HepG2 (cell line): ENCODE data around the gene PRXL2B. TPM values are rescaled to one million over a fixed set of nuclear protein-coding genes. Genes with fewer than 3 reads are reported as not detected.

Source experiments
- GFI1 ChIP-seq: sonication (generic); formaldehyde crosslinking; IDR thresholded peaks from 2 replicates; pipeline ENCODE4 v1.5.0; 2020; ENCODE audit warnings: missing genetic modification reagents, mild to moderate bottlenecking, borderline replicate concordance
- GLI4 ChIP-seq: sonication (generic); formaldehyde crosslinking; IDR thresholded peaks from 2 replicates; pipeline ENCODE4 v1.5.1; 2020; ENCODE audit warnings: missing genetic modification reagents, mild to moderate bottlenecking, moderate library complexity, borderline replicate concordance
- KLF13 ChIP-seq: sonication (generic); formaldehyde crosslinking; IDR thresholded peaks from 2 replicates; pipeline ENCODE4 v1.4.0; 2020; ENCODE audit warnings: mild to moderate bottlenecking, missing genetic modification reagents
- MIXL1 ChIP-seq: IDR thresholded peaks from 2 replicates; pipeline ENCODE4 v1.6.1; 2016
- MTA3 ChIP-seq: sonication (generic); formaldehyde crosslinking; IDR thresholded peaks from 2 replicates; pipeline ENCODE4 v1.4.0; 2020; ENCODE audit warnings: missing genetic modification reagents
- NCOA5 ChIP-seq: sonication (generic); formaldehyde crosslinking; IDR thresholded peaks from 2 replicates; pipeline ENCODE4 v1.4.0; 2020; ENCODE audit warnings: missing genetic modification reagents
- SCMH1 ChIP-seq: sonication (generic); formaldehyde crosslinking; IDR thresholded peaks from 2 replicates; pipeline ENCODE4 v1.9.0; 2021; ENCODE audit warnings: missing genetic modification reagents, mild to moderate bottlenecking, borderline replicate concordance
- SP140L ChIP-seq: sonication (generic); formaldehyde crosslinking; IDR thresholded peaks from 2 replicates; pipeline ENCODE4 v1.4.0; 2020; ENCODE audit warnings: missing genetic modification reagents, borderline replicate concordance
- TAF15 ChIP-seq: fragments of 200-400 bp; formaldehyde crosslinking; IDR thresholded peaks from one replicate; pipeline ENCODE4 v1.6.1; 2018; ENCODE audit warnings: mild to moderate bottlenecking, low read depth, low read length; ENCODE audit not compliant: poor library complexity, severe bottlenecking
- YY1 ChIP-seq: IDR thresholded peaks from 2 replicates; pipeline ENCODE4 v1.6.1; 2011; ENCODE audit warnings: low read length, low read depth, moderate library complexity, mild to moderate bottlenecking; ENCODE audit not compliant: insufficient read depth, insufficient replicate concordance
- ZBTB21 ChIP-seq: sonication (generic); formaldehyde crosslinking; IDR thresholded peaks from 2 replicates; pipeline ENCODE4 v1.4.0; 2020; ENCODE audit warnings: missing genetic modification reagents
- ZNF484 ChIP-seq: sonication (generic); formaldehyde crosslinking; IDR thresholded peaks from 2 replicates; pipeline ENCODE4 v1.5.1; 2020; ENCODE audit warnings: mild to moderate bottlenecking, low read depth, missing genetic modification reagents, borderline replicate concordance
- ZNF563 ChIP-seq: sonication (generic); formaldehyde crosslinking; IDR thresholded peaks from 2 replicates; pipeline ENCODE4 v1.8.0; 2022; ENCODE audit warnings: mild to moderate bottlenecking, moderate library complexity, missing genetic modification reagents
- ZNF780A ChIP-seq: sonication (generic); formaldehyde crosslinking; IDR thresholded peaks from 2 replicates; pipeline ENCODE4 v1.8.0; 2022; ENCODE audit warnings: mild to moderate bottlenecking, missing genetic modification reagents, moderate library complexity
- ZSCAN20 ChIP-seq: sonication (generic); formaldehyde crosslinking; IDR thresholded peaks from 2 replicates; pipeline ENCODE4 v1.4.0; 2020; ENCODE audit warnings: missing genetic modification reagents, mild to moderate bottlenecking, borderline replicate concordance
- polyA plus RNA-seq, 8 experiments: library from polyadenylated mRNA; depleted of rRNA in 3 of 8; stranded (reverse) in 7 of 8; unstranded in 1 of 8; fragments of >200 nt; fragmentation: Illumina TruSeq in 4 of 8; extraction: Trizol in 4 of 8; gene quantifications; 2 replicates each; pipeline versions ENCODE4 v1.2.1 to v1.2.3, GENCODE V29; 2011 to 2016; ENCODE audit warnings: low read depth in 4 of 8, missing spikeins in 1 of 8, mixed read lengths in 1 of 8; ENCODE audit not compliant: insufficient read depth in 1 of 8
- total RNA-seq, 5 experiments: library from RNA; depleted of rRNA; stranded (reverse); fragments of >200 nt; fragmentation: Illumina TruSeq; extraction: Trizol; gene quantifications; 2 replicates each; pipeline ENCODE4 v1.2.3, GENCODE V29; 2016; ENCODE audit warnings: low read depth in 1 of 5
- TF ChIP-seq, protein P1 (sequence below): sonication (generic); formaldehyde crosslinking; IDR thresholded peaks from 2 replicates; pipeline ENCODE4 v1.4.0; 2020; ENCODE audit warnings: missing genetic modification reagents
- TF ChIP-seq, protein P2 (sequence below): sonication (generic); formaldehyde crosslinking; IDR thresholded peaks from 2 replicates; pipeline ENCODE4 v1.4.0; 2020; ENCODE audit warnings: missing genetic modification reagents
- TF ChIP-seq, protein P3 (sequence below): sonication (generic); formaldehyde crosslinking; IDR thresholded peaks from 2 replicates; pipeline ENCODE4 v1.4.0; 2020; ENCODE audit warnings: missing genetic modification reagents, borderline replicate concordance
- TF ChIP-seq, protein P4 (sequence below): sonication (generic); formaldehyde crosslinking; IDR thresholded peaks from 2 replicates; pipeline ENCODE4 v1.5.0; 2020; ENCODE audit warnings: mild to moderate bottlenecking, missing genetic modification reagents, moderate library complexity

Gene PRXL2B
- total and polyA plus RNA-seq, 2 of the 13 experiments (the other 11 are each of a cell fraction or from before 2014, with no cell fraction given), result 16.8 to 22.1 TPM

DNA sequence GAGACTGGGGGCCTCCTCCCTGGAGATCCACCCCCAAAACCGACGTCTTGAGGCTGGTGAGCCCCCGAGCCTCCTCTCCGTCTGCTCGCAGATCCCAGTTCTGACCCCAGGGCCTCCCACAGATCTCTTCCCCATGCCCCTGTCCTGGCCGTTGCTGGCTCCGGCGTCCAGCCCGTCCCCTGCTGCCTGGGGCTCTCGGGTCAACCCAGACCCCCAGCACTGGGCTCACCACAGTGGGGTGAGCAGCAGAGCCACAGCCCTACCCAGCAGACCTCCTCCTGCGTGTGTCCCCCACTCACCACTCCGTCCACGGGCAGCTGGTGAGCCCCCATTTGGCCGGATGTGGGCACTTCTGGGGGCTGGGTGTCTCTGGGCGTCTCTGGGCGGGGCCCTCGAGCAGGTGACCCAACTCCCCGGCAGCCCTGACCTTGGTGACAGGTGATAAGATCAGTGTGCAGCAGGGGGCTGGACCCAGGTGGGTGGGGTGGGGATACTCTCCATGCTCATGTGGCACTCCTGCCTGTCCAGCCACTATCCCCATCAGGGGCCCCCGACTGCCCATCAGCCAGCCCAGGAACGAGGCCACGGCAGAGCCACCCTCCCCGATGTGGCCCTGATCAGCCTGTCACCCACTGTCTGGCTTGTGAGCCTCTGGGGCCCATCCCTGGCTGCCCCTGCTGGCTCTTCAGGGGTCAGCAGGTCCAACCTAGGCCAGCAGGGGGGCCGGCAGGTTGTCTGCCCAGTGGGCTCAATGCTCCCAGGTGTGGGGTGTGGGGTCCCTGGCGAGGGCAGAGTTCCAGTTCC lies 29.7 kb upstream of the PRXL2B start (continued):
- TF ChIP-seq ZSCAN20 (CRISPR knock-in tag) (no peak), MIXL1 (CRISPR knock-in tag) (no peak), ZNF563 (peak; percentile 40; the same call in 1 of the 2 replicates), ZNF484 (no peak), YY1 (no peak), MTA3 (CRISPR knock-in tag) (no peak), SCMH1 (CRISPR knock-in tag) (no peak), ZBTB21 (CRISPR knock-in tag) (no peak), KLF13 (CRISPR knock-in tag) (no peak), SP140L (no peak), TAF15 (peak; percentile 32), GLI4 (peak; percentile 42; the same call in 1 of the 2 replicates), NCOA5 (CRISPR knock-in tag) (no peak), GFI1 (CRISPR knock-in tag) (no peak), ZNF780A (CRISPR knock-in tag) (no peak)
- TF ChIP-seq, protein P1, sequence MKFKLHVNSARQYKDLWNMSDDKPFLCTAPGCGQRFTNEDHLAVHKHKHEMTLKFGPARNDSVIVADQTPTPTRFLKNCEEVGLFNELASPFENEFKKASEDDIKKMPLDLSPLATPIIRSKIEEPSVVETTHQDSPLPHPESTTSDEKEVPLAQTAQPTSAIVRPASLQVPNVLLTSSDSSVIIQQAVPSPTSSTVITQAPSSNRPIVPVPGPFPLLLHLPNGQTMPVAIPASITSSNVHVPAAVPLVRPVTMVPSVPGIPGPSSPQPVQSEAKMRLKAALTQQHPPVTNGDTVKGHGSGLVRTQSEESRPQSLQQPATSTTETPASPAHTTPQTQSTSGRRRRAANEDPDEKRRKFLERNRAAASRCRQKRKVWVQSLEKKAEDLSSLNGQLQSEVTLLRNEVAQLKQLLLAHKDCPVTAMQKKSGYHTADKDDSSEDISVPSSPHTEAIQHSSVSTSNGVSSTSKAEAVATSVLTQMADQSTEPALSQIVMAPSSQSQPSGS (CRISPR knock-in tag), result no peak
- TF ChIP-seq, protein P2, sequence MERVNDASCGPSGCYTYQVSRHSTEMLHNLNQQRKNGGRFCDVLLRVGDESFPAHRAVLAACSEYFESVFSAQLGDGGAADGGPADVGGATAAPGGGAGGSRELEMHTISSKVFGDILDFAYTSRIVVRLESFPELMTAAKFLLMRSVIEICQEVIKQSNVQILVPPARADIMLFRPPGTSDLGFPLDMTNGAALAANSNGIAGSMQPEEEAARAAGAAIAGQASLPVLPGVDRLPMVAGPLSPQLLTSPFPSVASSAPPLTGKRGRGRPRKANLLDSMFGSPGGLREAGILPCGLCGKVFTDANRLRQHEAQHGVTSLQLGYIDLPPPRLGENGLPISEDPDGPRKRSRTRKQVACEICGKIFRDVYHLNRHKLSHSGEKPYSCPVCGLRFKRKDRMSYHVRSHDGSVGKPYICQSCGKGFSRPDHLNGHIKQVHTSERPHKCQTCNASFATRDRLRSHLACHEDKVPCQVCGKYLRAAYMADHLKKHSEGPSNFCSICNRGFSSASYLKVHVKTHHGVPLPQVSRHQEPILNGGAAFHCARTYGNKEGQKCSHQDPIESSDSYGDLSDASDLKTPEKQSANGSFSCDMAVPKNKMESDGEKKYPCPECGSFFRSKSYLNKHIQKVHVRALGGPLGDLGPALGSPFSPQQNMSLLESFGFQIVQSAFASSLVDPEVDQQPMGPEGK (CRISPR knock-in tag), result peak; percentile 88
- TF ChIP-seq, protein P3, sequence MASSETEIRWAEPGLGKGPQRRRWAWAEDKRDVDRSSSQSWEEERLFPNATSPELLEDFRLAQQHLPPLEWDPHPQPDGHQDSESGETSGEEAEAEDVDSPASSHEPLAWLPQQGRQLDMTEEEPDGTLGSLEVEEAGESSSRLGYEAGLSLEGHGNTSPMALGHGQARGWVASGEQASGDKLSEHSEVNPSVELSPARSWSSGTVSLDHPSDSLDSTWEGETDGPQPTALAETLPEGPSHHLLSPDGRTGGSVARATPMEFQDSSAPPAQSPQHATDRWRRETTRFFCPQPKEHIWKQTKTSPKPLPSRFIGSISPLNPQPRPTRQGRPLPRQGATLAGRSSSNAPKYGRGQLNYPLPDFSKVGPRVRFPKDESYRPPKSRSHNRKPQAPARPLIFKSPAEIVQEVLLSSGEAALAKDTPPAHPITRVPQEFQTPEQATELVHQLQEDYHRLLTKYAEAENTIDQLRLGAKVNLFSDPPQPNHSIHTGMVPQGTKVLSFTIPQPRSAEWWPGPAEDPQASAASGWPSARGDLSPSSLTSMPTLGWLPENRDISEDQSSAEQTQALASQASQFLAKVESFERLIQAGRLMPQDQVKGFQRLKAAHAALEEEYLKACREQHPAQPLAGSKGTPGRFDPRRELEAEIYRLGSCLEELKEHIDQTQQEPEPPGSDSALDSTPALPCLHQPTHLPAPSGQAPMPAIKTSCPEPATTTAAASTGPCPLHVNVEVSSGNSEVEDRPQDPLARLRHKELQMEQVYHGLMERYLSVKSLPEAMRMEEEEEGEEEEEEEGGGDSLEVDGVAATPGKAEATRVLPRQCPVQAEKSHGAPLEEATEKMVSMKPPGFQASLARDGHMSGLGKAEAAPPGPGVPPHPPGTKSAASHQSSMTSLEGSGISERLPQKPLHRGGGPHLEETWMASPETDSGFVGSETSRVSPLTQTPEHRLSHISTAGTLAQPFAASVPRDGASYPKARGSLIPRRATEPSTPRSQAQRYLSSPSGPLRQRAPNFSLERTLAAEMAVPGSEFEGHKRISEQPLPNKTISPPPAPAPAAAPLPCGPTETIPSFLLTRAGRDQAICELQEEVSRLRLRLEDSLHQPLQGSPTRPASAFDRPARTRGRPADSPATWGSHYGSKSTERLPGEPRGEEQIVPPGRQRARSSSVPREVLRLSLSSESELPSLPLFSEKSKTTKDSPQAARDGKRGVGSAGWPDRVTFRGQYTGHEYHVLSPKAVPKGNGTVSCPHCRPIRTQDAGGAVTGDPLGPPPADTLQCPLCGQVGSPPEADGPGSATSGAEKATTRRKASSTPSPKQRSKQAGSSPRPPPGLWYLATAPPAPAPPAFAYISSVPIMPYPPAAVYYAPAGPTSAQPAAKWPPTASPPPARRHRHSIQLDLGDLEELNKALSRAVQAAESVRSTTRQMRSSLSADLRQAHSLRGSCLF (CRISPR knock-in tag), result no peak
- TF ChIP-seq, protein P4, sequence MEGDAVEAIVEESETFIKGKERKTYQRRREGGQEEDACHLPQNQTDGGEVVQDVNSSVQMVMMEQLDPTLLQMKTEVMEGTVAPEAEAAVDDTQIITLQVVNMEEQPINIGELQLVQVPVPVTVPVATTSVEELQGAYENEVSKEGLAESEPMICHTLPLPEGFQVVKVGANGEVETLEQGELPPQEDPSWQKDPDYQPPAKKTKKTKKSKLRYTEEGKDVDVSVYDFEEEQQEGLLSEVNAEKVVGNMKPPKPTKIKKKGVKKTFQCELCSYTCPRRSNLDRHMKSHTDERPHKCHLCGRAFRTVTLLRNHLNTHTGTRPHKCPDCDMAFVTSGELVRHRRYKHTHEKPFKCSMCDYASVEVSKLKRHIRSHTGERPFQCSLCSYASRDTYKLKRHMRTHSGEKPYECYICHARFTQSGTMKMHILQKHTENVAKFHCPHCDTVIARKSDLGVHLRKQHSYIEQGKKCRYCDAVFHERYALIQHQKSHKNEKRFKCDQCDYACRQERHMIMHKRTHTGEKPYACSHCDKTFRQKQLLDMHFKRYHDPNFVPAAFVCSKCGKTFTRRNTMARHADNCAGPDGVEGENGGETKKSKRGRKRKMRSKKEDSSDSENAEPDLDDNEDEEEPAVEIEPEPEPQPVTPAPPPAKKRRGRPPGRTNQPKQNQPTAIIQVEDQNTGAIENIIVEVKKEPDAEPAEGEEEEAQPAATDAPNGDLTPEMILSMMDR, result peak; percentile 48; the same call in 1 of the 2 replicates
